ENCODE measurements around the gene POLK. TPM values are rescaled to one million over a fixed set of nuclear protein-coding genes. Genes with fewer than 3 reads are reported as not detected.
"Not testable (repeated sequence)": the region's sequence is repeated elsewhere in the genome, so short reads cannot be mapped to it uniquely, and the experiment has no call there.

The POLK gene
- total RNA-seq, 1 donor from 2014 or later = 34.5 TPM

DNA sequence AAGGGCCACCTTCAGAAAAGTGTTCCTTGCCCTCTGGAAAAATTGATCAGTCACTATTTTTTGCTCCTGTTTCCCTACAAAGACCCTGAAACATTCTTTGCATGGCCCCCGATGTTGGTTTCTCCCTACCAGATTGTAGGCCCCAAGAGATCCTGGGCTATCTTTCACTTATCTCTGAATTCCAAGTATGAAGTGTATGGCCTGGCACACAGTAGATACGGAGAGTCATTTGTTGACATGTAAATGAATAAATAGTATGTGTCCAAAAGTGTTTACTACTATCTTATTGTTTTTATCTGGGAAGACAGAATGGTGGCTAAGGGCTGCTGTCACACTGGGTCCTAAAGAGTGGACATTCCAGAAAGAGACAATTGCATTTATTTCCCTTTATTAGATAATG is 92.1 kb downstream of the POLK start:
- intact Hi-C loops (cut with micrococcal nuclease) = loop anchor here (5.0 kb wide), 1 partner anchor 63 kb away; no protein-coding TSS in a partner anchor

DNA sequence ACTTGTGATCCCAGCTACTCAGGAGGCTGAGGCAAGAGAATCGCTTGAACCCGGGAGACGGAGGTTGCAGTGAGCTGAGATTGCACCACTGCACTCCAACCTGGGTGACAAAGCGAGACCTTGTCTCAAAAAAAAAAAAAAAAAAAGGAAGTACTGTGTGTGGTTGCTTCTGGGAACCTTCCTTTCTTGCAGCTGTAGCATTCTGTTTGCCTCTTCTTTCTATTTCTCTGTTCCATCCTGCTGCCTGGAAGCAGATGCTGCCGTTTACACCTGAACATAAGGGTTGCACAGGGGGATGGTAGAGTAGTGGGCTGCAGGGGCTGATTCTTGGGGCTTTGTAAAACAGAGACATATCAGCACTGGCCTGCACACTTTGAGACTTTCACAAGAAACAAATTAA is 95.7 kb downstream of the POLK start:
- intact Hi-C loops (cut with micrococcal nuclease) = not testable (repeated sequence)

DNA sequence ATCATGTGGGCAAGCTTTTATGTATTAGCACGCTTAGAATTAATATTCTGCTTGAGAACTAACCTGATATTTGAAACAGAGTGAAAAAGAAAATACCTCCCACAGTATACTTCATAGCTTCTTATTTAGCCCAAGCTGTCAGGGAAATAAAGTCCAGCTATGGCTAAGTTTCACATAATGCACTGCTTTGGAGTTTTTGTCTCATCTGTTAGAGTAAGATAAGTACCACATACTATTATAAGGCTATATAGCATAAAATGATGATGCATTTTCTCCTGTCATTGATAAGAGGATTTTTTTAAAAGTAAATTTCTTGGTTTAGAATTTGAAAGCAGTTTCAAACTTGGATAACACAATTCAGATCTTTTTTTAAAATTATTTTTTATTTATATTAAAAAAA is 97.2 kb downstream of the POLK start:
- intact Hi-C loops (cut with micrococcal nuclease) = no loop called here

DNA sequence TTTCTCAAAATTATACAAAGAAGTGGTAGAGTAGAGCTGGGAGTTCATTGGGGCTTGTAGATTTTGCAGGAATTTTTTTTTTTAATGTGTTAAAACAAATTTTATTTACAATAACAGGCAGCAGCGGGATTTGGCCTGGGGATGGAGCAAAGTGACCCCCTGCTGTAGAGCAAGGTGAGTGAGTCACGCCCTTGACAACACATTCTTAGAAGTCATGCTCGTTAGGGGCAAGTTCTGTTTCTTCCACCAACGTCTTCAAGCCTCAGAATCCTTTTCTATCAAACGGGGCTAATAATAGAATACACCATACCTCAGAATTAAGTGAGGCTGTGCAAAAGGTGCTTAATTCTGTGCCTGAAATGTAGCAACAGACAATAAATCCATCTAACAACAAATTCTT is 98.5 kb downstream of the POLK start:
- intact Hi-C loops (cut with micrococcal nuclease) = no loop called here

DNA sequence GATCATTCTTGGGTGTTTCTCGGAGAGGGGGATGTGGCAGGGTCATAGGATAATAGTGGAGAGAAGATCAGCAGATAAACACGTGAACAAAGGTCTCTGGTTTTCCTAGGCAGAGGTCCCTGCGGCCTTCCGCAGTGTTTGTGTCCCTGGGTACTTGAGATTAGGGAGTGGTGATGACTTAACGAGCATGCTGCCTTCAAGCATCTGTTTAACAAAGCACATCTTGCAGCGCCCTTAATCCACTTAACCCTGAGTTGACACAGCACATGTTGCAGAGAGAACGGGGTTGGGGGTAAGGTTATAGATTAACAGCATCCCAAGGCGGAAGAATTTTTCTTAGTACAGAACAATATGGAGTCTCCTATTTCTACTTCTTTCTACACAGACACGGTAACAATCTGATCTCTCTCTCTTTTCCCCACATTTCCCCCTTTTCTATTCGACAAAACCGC is 99.2 kb downstream of the POLK start:
- intact Hi-C loops (cut with micrococcal nuclease) = not testable (repeated sequence)

DNA sequence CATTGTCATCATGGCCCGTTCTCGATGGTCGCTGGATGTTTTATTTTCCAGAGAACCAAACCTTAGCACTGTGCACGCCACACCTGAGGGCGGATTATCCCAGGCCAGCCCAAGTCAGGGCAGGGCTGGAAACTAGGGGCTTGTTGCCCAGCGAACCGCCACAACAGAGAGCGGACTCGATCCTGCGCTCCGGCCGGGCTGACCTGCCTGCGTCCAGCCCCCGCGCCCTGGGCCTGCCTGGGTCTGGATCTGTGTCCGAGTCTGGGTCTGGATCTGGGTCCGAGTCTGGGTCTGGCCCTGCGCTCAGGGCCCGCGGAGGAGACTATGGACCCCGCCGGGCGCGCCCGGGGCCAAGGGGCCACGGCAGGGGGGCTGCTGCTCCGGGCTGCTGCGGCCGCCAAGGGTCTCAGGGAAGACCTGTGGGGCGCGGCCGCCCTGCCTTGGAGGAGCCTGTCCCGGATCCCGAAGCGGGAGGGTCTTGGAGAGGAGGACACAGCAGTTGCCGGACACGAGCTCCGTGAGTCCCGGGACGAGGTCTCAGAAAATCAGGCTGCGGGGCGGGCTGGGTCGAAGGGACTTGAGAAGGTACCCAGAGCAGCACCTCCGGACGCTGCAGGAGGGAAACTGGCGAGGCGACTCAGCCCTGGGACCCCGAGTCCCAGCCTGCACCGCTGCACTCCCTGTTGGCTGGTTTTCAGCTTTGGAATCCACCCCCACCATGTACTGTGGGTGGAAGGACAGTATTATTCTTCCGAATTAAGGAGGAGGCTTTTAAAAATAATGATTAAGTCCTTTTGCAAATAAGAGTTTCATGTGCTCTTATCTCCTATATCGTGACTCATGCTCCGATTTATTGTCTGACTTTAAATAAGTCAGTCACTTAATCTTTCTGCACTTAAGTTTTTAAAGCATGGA is 99.9 kb downstream of the POLK start, which contains the start of gene ANKDD1B:
ANKDD1B (plus strand) TSS at position 143 of the 915 bp plus-strand sequence; CDS start at position 325, 182 bp downstream.
- intact Hi-C loops (cut with micrococcal nuclease) = no loop called here

DNA sequence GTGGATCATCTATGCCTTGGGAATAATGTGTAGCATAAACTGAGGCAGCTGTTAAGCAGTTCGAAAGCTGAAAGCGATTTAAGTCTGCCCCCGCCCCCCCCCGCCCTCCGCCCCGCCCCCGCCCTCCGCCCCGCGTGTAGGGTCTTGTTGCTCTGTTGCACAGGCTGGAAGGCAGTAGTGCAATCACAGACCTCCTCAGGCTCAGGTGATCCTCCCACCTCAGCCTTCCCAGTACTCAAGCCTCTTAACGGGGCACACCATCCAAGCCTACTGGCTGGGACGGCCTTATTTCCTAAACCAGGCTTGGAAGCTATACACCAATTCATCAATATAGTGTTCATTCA is 100.5 kb downstream of the POLK start:
- intact Hi-C loops (cut with micrococcal nuclease) = no loop called here

DNA sequence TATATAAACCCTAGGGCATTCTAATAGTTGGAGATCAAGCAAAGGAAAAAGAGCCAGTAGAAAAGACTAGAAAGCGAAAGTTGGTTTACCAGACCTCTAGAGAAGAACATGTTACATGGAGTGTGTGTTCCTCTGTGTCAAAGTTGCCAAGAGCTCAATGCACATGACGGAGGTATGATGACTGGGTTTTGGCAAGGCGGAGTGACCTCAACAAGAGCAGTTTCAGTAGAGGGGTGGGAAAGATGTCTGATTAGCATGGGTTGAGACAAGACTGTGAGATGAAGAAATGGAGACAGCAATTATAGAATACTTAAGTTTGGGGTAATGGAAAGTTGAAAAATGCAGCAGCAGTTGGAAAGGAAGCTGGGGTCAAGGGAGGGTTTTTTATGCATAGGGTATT is 101.2 kb downstream of the POLK start:
- intact Hi-C loops (cut with micrococcal nuclease) = no loop called here

DNA sequence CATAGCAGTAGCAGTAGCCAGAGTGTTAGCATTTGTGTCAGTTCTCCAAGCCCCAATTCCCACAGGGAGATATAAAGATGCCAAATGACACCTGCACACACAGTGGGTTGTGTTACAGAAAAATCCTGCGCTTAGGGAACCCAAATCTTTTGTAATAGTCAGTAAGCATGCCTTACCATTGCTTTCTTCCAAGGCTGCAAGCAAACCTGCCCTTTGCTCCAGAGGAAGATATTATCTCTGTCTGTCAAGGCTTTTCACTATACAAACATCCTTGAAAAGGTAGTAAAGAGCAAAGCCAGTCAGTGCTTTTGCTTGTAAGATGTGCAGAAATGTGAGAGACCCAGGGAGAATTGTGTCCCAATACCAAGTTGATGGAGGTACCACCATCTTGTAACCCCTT is 102.5 kb downstream of the POLK start:
- intact Hi-C loops (cut with micrococcal nuclease) = no loop called here

DNA sequence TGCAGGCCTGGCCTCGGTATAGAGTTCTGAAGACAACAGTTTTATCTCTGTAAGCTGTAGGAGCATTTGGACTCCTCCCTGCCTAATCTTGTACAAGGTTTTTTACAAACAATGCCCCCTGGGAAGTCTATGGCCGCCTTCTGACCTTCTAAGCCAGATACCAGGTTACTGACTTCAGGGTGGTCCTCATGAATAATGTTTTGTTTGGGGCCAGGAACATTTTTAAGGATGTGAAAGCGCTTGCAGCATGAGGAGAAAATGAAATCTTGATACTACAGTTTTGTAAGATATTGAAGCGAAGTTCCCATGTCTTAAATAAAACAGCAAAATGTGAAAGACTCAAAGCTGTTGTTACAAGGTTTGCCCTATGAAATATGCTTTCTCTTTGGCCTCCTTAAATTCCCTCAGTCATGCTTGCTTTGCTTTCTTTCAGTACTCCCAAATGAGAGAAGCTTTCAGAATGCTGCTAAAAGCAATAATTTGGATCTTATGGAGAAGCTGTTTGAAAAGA is 104.7 kb downstream of the POLK start:
- intact Hi-C loops (cut with micrococcal nuclease) = no loop called here

DNA sequence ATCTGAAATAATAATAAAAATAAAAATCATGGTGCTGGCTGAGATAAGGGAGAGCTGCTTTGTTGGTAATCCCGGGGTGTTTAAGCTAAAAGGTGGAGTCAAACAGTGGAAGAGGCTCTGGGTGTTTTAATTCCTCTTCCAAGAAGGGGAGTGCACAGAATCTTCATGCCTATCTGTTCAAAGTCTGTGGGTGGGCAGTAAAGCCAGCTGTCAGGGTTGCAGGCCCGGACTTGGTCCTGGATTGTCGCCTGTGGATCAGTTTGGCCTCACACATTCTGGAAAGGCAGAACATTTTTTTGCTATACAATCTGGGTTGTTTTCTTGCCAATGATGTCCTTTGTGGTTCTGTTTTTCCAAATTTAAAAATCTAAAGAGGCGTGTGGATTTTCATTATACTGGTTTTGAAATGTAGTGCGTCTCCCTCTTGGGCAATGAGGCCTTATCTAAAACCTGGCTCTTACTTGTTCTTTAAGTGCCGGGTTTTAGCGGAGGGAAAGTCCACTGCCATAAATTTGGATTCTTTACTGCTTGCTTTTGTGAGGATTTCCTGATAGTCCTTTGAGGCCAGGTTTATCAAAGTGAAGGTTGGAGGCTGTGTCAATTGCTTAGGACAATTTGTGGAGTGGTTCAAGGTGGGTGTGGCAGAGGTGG is 105.4 kb downstream of the POLK start:
- intact Hi-C loops (cut with micrococcal nuclease) = no loop called here

DNA sequence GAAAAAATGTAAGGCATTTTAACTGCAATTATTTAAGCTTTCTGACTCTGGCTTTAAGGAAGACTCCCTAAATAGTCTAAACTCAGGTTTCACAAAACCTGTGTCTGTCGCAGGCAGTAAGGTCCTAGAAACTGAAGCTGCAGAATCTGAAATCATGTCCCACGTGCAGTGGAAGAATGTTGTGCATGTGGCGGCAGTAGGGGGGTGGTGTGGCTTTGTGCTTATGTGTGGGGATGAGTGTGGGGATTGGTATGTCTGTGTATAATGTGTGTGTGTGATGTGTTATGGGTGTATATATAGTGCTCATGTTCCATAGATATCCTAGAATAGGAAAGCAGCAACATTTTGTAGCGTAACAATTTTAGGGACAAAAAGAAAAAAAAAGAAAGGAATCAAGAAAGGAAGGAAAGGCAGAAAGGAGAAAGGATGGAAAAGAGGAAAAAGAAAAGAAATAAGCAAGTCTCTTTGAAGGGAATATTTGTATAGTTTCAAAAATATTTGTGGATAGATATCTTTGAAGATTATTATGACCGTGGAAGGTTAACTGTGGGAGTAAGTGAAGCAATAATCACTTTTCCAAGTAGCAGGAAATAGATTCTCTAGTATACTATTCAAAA is 106.2 kb downstream of the POLK start:
- intact Hi-C loops (cut with micrococcal nuclease) = no loop called here

DNA sequence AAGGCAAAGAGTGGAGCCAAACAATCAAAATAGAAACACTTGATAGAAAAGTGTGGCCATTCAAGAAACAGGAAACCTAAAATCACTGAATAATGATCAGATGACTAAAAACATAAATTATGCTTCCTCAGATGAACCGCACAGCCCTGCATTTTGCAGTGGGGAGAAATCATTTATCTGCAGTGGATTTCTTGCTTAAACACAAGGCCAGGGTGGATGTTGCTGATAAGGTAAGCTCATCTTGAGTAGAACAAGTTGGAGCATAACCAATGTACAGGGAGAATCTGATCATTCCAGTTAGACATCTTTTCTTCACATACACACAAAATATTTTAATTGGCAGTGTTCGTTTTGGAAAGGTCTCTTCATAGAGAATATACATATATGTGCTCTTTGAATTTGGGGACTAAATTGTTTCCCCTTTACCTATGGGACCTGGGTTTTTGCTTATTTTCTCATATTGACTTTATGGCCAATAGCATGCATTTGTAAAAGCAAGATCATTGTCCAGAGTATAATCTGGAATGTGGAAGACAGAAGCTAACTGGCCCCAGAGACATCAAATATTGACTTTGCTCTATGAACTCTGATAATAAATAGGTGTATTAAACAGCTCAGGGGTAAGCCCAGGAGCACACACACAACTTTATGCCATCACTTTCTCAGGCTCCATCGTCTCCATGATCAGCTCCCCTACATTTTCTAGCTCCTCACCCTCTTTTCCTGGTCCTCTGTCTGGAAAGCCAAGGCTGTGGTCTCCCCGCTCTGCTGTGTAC is 108.7 kb downstream of the POLK start:
- intact Hi-C loops (cut with micrococcal nuclease) = no loop called here

DNA sequence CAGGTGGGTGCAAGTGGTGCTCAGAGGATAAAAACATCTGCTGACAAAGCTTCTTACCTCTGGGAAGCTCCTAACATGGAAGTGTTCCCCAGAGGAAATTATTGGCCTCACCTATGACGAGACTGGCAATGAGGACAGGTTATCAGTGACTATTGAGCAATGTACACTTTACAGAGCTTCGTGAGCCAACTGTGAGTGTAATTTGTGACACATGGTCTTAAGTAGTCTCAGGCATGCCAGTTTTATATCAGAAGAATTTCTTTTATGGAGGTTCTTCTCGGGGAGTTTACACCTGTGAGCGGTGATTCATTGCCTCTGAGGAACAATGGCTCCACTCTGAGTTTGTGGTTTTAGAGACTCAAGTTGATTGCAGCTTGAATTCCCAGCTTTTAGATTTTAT is 110.9 kb downstream of the POLK start:
- intact Hi-C loops (cut with micrococcal nuclease) = no loop called here

DNA sequence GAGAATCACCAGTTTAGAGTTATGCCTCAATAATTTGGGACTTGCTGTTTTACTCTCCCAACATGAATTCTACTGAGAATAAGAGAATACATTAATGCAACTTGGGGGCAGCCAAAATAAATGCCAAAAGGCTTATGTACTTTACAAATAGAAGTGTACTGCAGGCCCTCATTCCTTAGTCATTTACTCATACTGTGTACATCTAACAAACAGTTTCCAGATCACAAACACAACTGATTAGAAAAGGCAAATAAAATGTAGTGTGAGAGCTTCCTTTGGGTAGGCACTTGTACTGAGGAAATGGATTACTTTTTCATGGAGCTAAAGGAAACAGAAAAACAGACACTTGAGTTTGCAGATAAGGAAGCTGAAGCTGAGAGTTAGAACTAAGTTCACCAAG is 112.2 kb downstream of the POLK start:
- intact Hi-C loops (cut with micrococcal nuclease) = no loop called here

DNA sequence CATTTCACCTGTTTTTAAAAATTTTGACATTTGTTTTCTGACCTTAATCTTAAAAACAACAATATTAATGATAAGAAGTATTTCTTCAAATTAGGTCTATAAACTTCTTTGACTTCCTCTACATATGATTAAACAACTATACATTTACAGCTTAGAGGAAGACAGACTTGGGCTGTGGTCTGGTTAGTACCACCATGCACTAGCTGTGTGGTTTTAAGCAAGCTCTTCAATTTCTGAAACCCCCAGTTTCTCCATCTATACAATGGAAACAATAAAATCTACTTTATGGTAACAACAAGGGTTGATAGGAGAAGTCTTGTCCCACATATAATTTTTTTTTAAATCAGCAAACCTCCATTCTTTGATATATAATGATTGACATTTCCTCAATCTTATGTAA is 115.3 kb downstream of the POLK start:
- intact Hi-C loops (cut with micrococcal nuclease) = no loop called here

DNA sequence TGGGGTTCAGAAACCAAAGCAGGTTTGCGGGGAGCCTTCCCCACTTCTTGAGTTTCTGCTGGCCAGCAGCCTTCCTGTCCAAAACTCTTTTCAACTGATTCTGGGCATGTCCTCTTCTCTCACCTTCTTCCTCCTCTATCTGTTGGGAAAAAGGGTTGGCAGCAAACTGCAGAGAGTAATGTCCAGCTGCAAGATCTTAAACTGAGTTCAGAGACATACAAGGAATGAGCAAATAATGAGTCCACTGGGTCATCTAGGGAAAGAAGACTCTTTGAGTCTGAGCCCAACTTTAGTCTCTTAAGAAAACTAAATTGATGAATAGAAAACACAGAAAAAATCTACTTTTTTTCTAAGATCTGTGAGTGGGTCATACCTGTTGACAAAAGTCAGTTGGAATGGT is 116.1 kb downstream of the POLK start:
- intact Hi-C loops (cut with micrococcal nuclease) = no loop called here

DNA sequence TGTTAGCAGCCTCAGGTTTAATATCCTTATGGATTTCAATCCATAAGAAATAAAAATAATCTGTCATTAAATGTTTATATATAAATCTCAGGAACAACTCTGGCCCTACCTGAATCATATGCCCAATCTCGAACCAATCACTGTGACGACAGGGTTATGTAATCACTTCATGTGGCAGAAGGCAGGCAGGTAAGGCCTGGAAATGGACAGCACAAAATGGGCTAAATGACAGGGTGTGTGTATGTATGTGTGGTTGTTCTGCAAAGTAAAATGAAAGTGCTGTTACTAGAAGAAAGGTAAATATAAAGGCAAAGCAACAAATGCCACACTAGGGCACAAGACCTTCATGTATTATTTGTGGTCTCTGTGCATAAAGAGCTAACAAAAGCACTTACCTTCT is 119.2 kb downstream of the POLK start:
- intact Hi-C loops (cut with micrococcal nuclease) = no loop called here

DNA sequence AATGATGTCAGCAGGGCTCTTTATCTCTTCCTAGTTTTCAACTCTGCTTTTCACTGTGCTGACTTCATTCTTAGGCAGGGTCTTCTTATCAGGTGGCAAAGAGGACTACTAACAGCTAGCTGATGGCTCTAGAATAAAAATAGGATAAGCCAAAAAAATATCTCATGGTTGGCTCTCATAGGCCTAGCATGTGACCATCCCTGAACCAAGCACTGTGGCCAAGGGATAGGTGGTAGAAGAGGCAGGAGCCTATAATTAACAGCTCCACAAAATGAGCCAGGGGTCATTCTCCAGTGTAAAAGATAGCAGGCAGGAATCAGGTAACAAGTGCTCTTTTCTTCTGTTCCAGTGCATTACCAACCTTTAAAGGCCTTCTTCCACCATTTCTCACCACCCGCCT is 120.6 kb downstream of the POLK start:
- intact Hi-C loops (cut with micrococcal nuclease) = no loop called here

DNA sequence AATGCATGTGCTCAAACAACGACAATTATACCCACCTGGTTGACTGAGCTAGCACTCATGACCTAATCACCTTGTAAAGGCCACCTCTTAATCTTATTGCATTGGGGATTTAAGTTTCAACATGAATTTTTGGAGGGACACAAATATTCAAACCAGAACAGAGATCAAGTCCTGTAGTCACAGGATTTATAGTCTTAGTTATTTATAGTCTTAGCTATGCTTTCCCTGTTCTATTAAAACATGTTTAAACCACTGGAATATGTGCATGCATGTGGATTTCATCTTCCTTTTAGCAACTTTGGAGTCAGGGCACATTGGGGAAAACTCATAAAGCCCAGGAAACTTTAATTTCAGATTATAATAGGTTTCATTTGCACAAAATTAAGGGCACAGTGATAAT is 126.3 kb downstream of the POLK start:
- intact Hi-C loops (cut with micrococcal nuclease) = no loop called here
